Panc1 (cell line): ENCODE measurements around the gene NCKAP5. TPM values are rescaled to one million over a fixed set of nuclear protein-coding genes. Genes with fewer than 3 reads are reported as not detected.

Experiments used
- ATAC-seq: fragments of 200-7000 bp; cut with Tn5 transposase; 2 replicates; pipeline ENCODE4 v1.9.1; 2020; ENCODE audit warnings: mild to moderate bottlenecking, moderate library complexity
- BruUV-seq: library from RNA; stranded (reverse); fragments of 400-500 nt; replicated peaks from 2 replicates; lab custom pipeline; 2021; lab: Mats Ljungman, UMichigan
- CTCF ChIA-PET: fragments of 300-600 bp; sonication (Branson Sonifier 250); formaldehyde crosslinking; loops from one replicate; lab custom pipeline; 2022; ENCODE audit warnings: antibody characterized with exemption; lab: Charles Lee
- POLR2A ChIA-PET: fragments of 300-600 bp; sonication (Branson Sonifier 250); formaldehyde crosslinking; loops from one replicate; lab custom pipeline; 2022; ENCODE audit warnings: antibody characterized with exemption; lab: Charles Lee
- DNase-seq: peaks from one replicate; pipeline ENCODE4 v3.0.0-alpha.2; 2010; ENCODE audit warnings: low read depth, low spot score
- H3K27ac ChIP-seq: 2 replicates; pipeline ENCODE4 v1.5.1; 2011; ENCODE audit warnings: mild to moderate bottlenecking, low read length, inconsistent platforms
- H3K27me3 ChIP-seq: fragments of 200-500 bp; sonication (Bioruptor generic); 2 replicates; pipeline ENCODE4 v1.6.0; 2014; ENCODE audit warnings: low read length, inconsistent platforms; ENCODE audit not compliant: control insufficient read depth, insufficient read depth
- H3K36me3 ChIP-seq: fragments of 200-500 bp; sonication (Bioruptor generic); 2 replicates; pipeline ENCODE4 v1.5.1; 2014; ENCODE audit warnings: inconsistent platforms, mild to moderate bottlenecking, low read length, moderate library complexity; ENCODE audit not compliant: control insufficient read depth, insufficient read depth
- H3K4me1 ChIP-seq: 2 replicates; pipeline ENCODE4 v1.5.1; 2011; ENCODE audit warnings: inconsistent platforms, mild to moderate bottlenecking, low read length, moderate library complexity; ENCODE audit not compliant: control insufficient read depth, insufficient read depth
- H3K4me3 ChIP-seq, 2 experiments: 2 replicates each; pipeline ENCODE4 v1.5.1; 2011 to 2012; ENCODE audit warnings: low read depth in 2 of 2, low read length in 2 of 2, mild to moderate bottlenecking in 2 of 2, inconsistent platforms in 1 of 2, moderate library complexity in 1 of 2
- H3K9me3 ChIP-seq: fragments of 200-500 bp; sonication (Bioruptor generic); 2 replicates; pipeline ENCODE4 v1.5.1; 2014; ENCODE audit warnings: low read depth, mild to moderate bottlenecking, inconsistent platforms, low read length, moderate library complexity; ENCODE audit not compliant: control insufficient read depth, insufficient read depth
- POLR2AphosphoS5 ChIP-seq: IDR thresholded peaks from 2 replicates; pipeline ENCODE4 v1.6.1; 2012; ENCODE audit warnings: mild to moderate bottlenecking, low read depth, low read length, moderate library complexity
- SIN3A ChIP-seq: IDR thresholded peaks from 2 replicates; pipeline ENCODE4 v1.6.1; 2012; ENCODE audit warnings: low read depth, mild to moderate bottlenecking, low read length, moderate library complexity, borderline replicate concordance; ENCODE audit not compliant: insufficient read depth
- TCF7L2 ChIP-seq: IDR thresholded peaks from 2 replicates; pipeline ENCODE4 v1.6.1; 2011; ENCODE audit warnings: mild to moderate bottlenecking, low read depth, low read length, inconsistent platforms
- in situ Hi-C: cut with HindIII; loops from 2 replicates; pipeline ENCODE4 v1.10.0; 2016; ENCODE audit warnings: low sequenced_read_pairs, low pct_unique_long_range_greater_than_20kb
- intact Hi-C: fragments of 100-400 bp; cut with micrococcal nuclease; formaldehyde crosslinking; loops from one replicate; pipeline ENCODE4 v1.10.0; 2022; ENCODE audit not compliant: unreplicated experiment
- total RNA-seq: library from RNA; stranded (reverse); gene quantifications from one replicate; pipeline ENCODE4 v1.2.1, GENCODE V29; 2021; ENCODE audit not compliant: unreplicated experiment
- TF ChIP-seq, protein P1 (sequence below): fragments of 450-650 bp; IDR thresholded peaks from 2 replicates; pipeline ENCODE4 v1.5.1; 2017; ENCODE audit warnings: mild to moderate bottlenecking
- TF ChIP-seq, protein P2 (sequence below), 2 experiments: IDR thresholded peaks; 2 replicates each; pipeline ENCODE4 v1.6.1; 2011 to 2012; ENCODE audit warnings: low read depth in 2 of 2, control low read depth in 1 of 2, low read length in 1 of 2, mild to moderate bottlenecking in 1 of 2, moderate library complexity in 1 of 2; ENCODE audit not compliant: insufficient read depth in 1 of 2

The NCKAP5 gene
- total RNA-seq, 1 experiment from 2014 or later: 0.10 TPM

DNA sequence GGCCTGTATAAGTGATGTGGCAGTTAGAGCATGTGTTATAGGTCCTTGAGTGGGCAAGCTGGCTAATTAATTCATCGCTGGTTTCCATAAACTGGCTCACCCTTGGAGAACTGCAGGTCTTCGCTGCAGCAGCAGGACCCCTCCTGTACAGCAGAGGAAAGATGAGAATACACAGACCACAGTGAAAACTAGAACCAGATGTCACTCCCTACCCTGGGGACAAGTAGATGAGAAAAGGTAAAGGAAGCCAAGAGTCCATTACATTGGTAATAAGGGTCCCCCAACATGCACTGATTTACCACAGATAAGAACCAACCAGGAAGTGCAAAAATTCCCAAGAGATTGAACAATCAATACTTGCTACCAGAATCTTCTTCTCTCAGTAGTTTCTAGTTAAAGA lies 482.6 kb downstream of the NCKAP5 start:
- DNase-seq (no peak), ATAC-seq (no peak)
- intact Hi-C loops: no loop called here
- H3K27ac ChIP-seq: no peak overlapping the region
- no peaks in the 10 kb centered on the region for H3K9me3 ChIP-seq
- H3K27me3 ChIP-seq: no peaks in the 10 kb centered on the region
- ChIA-PET POLR2A (no interaction called here), CTCF (no interaction called here)
- H3K36me3 ChIP-seq: no peaks in the 10 kb centered on the region
- BruUV-seq: no TSS peak
- no peak overlapping the region for H3K4me3 ChIP-seq
- H3K4me1 ChIP-seq: no peaks in the 10 kb centered on the region
- TF ChIP-seq POLR2AphosphoS5: no peak
- in situ Hi-C loops: no loop called here

DNA sequence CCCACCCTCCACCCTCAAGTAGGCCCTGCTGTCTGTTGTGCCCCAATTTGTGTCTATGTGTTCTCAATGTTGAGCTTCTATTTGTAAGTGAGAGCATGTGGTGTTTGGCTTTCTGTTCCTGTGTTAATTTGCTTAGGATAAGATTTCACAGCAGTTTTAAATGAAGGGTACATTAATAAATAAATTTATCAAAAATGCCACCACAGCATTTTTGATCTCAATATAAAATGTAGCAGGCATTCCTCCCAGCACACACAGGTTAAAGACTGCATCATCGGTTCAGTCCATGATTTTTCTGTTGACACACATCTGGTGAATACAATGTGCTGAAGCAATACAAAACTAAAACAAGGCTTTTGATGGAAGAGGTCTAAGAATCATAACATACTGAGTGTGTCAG lies 486.2 kb downstream of the NCKAP5 start:
- CTCF ChIA-PET: no interaction called here
- no TSS peak for BruUV-seq

DNA sequence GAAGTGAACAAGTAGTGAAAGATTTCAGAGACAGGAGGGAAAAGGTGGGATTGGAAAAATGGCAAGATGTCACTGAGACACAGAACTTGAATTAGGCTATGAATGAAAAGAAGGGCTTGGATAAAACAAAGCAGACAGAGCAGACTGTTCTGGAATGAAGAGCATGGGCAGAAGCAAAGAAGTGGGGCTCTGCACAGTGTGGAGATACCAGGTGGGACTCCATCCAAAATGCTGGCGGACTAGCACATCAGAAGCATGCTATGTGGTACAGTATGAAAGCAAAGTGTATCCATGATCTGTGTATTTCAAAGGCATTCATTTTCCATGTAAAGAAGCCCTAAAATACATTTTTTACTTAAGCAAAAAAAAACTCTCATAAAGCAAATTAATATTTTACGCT lies 487.4 kb downstream of the NCKAP5 start:
- POLR2A ChIA-PET: no interaction called here
- no TSS peak for BruUV-seq

More for the DNA sequence above, 486.2 kb downstream of the NCKAP5 start:
- H3K27me3 ChIP-seq: no peaks in the 10 kb centered on the region
- H3K9me3 ChIP-seq: no peaks in the 10 kb centered on the region
- DNase-seq (no peak), ATAC-seq (no peak)
- POLR2A ChIA-PET: no interaction called here
- H3K27ac ChIP-seq: no peak overlapping the region
- intact Hi-C loops: no loop called here
- in situ Hi-C loops: no loop called here
- H3K4me3 ChIP-seq: no peak overlapping the region
- no peaks in the 10 kb centered on the region for H3K4me1 ChIP-seq
- H3K36me3 ChIP-seq: no peaks in the 10 kb centered on the region
- no peak for TF ChIP-seq TCF7L2
- TF ChIP-seq, protein P1, sequence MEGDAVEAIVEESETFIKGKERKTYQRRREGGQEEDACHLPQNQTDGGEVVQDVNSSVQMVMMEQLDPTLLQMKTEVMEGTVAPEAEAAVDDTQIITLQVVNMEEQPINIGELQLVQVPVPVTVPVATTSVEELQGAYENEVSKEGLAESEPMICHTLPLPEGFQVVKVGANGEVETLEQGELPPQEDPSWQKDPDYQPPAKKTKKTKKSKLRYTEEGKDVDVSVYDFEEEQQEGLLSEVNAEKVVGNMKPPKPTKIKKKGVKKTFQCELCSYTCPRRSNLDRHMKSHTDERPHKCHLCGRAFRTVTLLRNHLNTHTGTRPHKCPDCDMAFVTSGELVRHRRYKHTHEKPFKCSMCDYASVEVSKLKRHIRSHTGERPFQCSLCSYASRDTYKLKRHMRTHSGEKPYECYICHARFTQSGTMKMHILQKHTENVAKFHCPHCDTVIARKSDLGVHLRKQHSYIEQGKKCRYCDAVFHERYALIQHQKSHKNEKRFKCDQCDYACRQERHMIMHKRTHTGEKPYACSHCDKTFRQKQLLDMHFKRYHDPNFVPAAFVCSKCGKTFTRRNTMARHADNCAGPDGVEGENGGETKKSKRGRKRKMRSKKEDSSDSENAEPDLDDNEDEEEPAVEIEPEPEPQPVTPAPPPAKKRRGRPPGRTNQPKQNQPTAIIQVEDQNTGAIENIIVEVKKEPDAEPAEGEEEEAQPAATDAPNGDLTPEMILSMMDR: no peak
- TF ChIP-seq SIN3A: no peak
- no peak for TF ChIP-seq POLR2AphosphoS5
- TF ChIP-seq, protein P2, sequence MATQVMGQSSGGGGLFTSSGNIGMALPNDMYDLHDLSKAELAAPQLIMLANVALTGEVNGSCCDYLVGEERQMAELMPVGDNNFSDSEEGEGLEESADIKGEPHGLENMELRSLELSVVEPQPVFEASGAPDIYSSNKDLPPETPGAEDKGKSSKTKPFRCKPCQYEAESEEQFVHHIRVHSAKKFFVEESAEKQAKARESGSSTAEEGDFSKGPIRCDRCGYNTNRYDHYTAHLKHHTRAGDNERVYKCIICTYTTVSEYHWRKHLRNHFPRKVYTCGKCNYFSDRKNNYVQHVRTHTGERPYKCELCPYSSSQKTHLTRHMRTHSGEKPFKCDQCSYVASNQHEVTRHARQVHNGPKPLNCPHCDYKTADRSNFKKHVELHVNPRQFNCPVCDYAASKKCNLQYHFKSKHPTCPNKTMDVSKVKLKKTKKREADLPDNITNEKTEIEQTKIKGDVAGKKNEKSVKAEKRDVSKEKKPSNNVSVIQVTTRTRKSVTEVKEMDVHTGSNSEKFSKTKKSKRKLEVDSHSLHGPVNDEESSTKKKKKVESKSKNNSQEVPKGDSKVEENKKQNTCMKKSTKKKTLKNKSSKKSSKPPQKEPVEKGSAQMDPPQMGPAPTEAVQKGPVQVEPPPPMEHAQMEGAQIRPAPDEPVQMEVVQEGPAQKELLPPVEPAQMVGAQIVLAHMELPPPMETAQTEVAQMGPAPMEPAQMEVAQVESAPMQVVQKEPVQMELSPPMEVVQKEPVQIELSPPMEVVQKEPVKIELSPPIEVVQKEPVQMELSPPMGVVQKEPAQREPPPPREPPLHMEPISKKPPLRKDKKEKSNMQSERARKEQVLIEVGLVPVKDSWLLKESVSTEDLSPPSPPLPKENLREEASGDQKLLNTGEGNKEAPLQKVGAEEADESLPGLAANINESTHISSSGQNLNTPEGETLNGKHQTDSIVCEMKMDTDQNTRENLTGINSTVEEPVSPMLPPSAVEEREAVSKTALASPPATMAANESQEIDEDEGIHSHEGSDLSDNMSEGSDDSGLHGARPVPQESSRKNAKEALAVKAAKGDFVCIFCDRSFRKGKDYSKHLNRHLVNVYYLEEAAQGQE (IDR thresholded peaks at IDR 0.05; ENCODE audit: insufficient read depth in 1 of 2, low read depth in 2 of 2, low read length in 1 of 2): no peak

More for the DNA sequence above, 487.4 kb downstream of the NCKAP5 start:
- Histone ChIP-seq H3K4me3 (no peak overlapping the region), H3K36me3 (no peaks in the 10 kb centered on the region), H3K27ac (no peak overlapping the region), H3K9me3 (no peaks in the 10 kb centered on the region), H3K27me3 (no peaks in the 10 kb centered on the region), H3K4me1 (no peaks in the 10 kb centered on the region)
- TF ChIP-seq, protein P2 (IDR thresholded peaks at IDR 0.05; ENCODE audit: insufficient read depth in 1 of 2, low read depth in 2 of 2, low read length in 1 of 2): no peak
- no peak for TF ChIP-seq POLR2AphosphoS5
- TF ChIP-seq TCF7L2: no peak
- TF ChIP-seq, protein P1: no peak
- no peak for TF ChIP-seq SIN3A
- CTCF ChIA-PET: no interaction called here
- in situ Hi-C loops: no loop called here
- intact Hi-C loops: no loop called here
- no peak for ATAC-seq
- no peak for DNase-seq
